ENCODE data around the gene DMAC2L.

DNA sequence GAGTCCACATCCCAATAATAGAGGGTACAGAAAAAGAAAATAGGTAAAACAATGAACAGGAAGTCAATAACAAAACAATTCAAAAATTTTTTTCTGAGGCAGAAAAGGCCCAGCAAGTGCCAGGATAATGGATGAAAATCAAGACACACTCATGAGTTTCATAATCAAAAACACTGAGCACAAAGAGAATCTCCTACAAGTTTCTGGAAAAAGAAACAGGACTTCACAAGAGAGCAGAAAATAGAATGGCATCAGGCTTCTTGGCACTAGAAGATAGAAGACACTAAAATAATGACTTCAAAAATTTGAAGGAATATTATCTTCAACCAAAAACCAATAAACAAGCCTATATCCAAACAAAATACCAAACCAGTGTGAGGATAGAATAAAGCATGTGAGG lies 36.8 kb downstream of the DMAC2L start:
- TF ChIP-seq, protein P1, sequence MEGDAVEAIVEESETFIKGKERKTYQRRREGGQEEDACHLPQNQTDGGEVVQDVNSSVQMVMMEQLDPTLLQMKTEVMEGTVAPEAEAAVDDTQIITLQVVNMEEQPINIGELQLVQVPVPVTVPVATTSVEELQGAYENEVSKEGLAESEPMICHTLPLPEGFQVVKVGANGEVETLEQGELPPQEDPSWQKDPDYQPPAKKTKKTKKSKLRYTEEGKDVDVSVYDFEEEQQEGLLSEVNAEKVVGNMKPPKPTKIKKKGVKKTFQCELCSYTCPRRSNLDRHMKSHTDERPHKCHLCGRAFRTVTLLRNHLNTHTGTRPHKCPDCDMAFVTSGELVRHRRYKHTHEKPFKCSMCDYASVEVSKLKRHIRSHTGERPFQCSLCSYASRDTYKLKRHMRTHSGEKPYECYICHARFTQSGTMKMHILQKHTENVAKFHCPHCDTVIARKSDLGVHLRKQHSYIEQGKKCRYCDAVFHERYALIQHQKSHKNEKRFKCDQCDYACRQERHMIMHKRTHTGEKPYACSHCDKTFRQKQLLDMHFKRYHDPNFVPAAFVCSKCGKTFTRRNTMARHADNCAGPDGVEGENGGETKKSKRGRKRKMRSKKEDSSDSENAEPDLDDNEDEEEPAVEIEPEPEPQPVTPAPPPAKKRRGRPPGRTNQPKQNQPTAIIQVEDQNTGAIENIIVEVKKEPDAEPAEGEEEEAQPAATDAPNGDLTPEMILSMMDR (IDR thresholded peaks at IDR 0.05; ENCODE audit: low read length) = no peak
- no peak for TF ChIP-seq EZH2phosphoT487 (IDR thresholded peaks at IDR 0.05; ENCODE audit: low read length)
